GM21723 (cell line): Measurements from ENCODE around the gene NME3.
"Not testable (repeated sequence)": the region's sequence is repeated elsewhere in the genome, so short reads cannot be mapped to it uniquely, and the experiment has no call there.

Experiments used
- ATAC-seq: cut with Tn5 transposase; IDR thresholded peaks from one replicate; pipeline ENCODE4 v1.9.1; 2021; ENCODE audit warnings: mild to moderate bottlenecking, moderate library complexity; ENCODE audit not compliant: unreplicated experiment

The NME3 gene

GRCh38 chr16:1771188-1771863 is at the start of gene NME3:
Gene NME3 (minus strand): TSS chr16:1771543. CDS start chr16:1771534, 9 bp downstream.
- ATAC-seq = peak; percentile 31

- no peak for ATAC-seq
Observed at GRCh38 chr16:1820946-1821290, 49.6 kb upstream of the NME3 start.

GRCh38 chr16:1820096-1820945 is 49.0 kb upstream of the NME3 start:
- ATAC-seq = no peak

DNA sequence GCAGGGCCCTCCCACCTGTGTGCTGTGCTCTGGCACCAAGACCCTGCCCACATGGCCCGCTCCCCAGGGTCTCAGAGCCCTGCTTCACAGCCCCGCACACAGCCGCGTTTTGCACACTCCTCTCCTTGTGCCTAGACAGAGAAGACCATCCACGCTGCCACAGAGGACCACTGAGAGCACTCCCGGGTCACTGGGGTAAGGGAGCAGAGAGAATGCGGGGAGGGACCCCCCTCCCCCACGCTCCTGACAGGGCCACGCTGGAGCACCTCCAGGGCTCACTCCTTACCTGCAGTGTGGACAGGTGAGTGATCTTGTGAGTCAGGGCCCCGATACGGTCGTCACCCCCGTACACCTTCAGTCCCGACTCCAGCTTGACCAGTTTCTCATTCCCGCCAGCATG is 48.3 kb upstream of the NME3 start:
- no peak for ATAC-seq

DNA sequence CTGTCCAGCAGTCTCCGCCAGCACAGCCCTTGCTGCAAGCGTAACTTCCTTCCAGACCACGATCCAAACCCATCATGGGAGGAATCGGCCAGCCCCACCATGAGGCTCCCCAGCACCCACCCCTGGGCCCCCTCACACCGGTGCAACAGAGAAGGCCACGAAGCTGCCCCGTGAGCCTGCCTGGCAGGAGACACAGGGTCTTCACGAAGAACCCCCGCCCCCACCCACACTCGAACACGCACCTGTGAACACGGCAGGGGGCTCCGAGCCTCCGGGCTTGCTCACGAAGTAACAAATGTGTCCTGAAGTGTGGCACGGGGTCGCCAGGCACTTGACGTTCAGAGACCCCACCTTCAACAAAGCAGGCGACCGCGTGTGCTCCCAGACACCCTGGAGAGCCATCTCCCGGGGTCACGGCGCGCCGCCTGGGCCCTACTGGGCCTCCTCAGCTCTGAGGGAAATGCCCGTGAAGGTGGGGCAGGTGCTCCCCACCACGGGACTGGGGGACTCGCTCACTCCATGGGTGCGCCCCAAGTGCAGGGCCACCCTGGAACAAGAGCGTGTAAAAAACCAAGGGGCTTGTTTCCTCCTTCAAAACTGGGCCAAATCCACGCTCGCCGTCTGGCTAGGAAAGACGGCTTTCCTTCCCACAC is 47.7 kb upstream of the NME3 start:
- no peak for ATAC-seq

DNA sequence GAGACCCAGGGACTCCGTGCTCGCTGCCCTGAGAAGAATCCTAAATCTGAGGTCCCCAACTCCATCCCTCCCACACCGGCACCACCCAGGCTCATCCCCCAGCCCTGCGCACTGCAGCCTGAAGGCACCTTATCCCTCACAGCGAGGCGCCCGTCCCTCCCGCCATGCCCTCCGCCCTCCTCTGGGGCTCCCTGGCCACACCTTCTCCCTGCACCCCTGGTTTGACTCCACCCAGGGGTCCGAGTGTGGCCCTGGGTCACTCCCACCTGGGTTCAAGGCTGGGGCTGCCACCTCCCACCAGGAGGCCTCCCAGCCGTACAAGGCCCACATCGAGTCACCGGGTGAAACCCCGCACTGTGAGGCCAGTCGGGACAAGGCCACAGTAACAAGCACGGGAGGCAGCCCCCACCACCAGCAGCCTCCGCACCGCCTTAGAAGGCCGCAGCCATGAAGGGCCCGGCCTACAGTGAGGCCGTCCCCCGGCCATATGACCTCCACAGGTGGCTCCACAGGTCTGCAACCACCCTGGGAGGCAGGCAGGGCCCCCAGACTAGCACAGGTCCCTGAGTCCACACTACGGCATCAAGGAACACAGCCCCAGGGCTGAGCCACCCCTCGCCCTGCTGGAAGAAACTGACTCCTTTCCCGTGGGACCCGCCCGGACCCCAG is 47.0 kb upstream of the NME3 start:
- no peak for ATAC-seq

DNA sequence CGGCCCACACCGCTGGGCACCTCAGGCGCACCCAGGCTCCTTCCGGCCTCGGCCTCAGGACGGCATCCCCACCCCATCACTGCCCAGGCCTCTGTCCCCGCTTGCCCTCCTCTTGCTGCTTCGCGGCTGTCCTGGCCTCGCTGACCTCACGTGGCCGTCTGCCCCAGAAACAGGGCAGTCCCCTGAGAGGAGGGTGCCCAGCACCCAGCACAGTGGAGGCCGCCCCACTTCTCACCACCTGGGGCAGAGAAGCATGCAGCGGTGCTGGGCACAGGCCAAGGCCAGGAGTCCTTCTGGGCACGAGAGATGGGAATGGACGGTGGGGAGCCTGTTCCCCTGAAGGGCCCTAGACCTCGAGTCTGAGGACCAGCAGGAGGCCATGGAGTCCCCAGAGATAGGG is 46.4 kb upstream of the NME3 start:
- no peak for ATAC-seq

DNA sequence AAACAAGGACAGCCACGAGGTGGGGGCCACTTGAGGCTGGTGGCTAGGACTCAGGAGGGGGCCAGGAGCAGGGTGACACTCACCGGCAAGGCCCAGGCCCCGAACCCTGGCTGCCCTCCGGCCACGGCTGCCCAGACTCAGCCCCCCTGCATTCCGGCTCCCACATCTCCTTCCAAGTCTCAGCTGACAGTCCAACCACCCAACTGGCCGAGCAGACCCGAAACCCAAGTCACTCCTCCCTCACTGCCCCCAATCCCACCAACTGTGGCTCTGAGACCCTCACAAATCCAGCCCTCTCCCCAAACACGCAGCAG is 45.9 kb upstream of the NME3 start:
- no peak for ATAC-seq

GRCh38 chr16:1816396-1817275 is 45.3 kb upstream of the NME3 start:
- no peak for ATAC-seq

DNA sequence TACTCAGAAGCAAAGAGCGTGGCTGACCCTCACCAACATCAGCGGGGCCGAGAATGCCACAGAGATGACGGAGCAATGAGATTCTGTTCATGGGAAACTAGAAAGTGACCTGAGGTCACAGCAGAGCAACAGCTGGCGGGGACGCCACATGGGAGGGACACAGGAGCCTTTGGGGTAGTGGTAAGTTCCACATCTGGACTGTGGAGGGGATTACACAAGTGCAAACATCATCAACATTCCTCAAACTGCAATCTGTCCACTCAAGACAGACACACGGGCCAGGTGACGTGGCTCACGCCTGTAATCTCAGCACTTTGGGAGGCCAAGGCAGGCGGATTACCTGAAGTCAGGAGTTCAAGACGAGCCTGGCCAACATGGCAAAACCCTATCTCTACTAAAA is 44.1 kb upstream of the NME3 start:
- no peak for ATAC-seq

DNA sequence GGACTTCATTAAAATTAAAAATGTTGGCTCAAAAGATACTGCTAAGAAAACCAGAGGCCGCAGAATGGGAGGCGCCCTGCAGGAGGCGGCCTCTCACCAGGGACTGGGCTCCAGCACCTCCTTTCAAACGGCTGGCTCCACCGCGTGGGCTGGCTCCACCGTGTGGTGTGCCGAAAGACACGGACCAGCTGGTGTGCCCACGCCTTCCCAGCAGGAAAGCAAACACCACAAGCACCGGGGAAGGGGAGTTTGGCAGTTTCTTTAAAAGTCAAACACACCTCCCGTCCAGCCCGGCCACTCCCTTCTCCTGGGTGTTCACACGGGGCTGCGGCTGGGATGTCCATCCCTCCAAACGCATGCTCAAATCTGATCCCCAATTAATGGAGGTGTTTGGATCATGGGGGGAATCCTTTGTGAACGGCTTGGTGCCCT is 41.4 kb upstream of the NME3 start:
- no peak for ATAC-seq

DNA sequence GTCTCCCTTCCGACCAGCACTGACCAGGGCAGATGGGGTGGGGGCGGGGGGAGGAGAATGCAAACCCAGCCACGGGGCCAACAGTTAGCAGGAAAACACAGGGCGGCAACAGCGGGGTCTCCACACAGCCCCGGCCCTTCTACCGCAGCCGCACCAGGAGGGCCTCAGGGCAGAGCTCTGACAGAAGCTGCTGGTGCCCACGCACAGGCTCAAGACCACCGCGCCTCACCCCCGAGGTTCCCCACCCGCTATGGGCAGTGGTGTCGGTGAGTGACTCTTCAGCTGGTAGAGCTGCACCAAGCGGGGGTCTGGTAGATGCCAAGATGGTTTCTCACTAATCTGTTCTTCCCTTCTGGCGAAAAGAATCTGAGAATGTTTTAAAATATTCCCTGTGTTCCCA is 39.2 kb upstream of the NME3 start:
- ATAC-seq = no peak

- no peak for ATAC-seq
Observed at GRCh38 chr16:1810106-1810505, 38.8 kb upstream of the NME3 start.

DNA sequence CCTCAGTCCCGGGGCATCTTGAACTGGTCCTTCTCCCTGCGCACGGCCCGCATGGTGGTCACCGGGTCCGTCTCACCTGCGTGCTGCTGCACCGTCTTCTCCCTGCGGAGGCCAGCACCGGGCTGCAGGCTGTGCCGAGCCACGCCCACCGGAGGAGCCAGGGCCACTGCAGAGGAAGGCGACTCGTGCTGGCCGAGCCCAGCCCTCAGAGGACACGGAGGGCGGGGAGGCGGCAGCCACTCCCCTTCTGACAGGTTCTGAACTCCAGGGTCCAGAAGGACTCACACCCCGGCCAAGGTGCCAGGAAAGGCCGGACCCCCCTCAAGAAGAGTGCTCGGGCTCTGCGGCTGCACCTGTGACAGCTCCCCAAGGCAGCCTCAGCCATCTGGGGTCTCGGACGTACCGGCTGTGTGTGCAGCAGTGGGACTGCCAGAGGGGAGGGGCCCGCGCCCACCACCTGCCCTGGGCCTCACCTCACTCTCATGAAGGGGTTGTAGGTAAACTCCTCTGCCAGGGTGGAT is 38.0 kb upstream of the NME3 start:
- ATAC-seq = no peak

GRCh38 chr16:1808691-1809090 is 37.3 kb upstream of the NME3 start:
- no peak for ATAC-seq

DNA sequence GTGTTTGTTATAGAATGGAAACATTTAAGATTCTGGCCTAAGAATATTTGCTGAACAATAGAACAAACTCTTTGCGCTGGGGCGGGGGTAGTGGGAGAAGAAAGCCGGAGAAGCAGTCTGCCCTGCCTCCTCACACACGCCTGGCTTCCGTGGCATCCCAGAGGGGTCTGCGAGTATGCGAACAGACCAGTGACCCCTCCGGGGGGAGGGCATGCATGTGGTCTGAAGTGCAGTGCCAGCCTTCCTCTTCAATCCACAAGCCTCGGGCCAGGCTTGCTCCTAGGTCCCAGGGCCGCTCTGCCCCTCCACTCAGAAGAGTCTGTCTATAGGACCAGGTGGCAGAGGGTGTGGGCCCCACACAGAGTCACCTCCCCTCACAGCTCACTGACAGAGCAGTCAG is 36.3 kb upstream of the NME3 start:
- no peak for ATAC-seq

DNA sequence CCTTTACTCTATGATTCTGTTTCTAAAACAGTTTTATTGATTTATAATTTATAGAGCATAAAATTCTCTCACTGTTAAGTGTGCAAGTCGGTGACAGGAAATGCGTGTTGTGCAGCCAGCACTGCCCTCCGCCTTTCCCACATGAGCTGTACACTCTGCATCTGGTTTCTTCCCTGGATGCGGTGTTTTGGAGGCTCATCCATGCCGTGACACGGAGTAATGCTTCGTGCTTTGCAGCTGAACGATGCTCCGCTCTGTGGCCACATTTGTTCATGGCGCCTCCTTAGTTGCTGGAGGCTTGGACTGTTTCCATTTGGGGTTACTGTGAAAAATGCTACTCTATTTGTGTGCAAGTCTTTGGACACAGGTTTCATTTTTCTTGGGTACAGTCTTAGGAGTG is 29.4 kb upstream of the NME3 start:
- ATAC-seq = no peak

- not testable (repeated sequence) for ATAC-seq
Observed at GRCh38 chr16:1799263-1799662, 27.9 kb upstream of the NME3 start.

- ATAC-seq = no peak
Observed at GRCh38 chr16:1794908-1795666, 23.7 kb upstream of the NME3 start.
